ENCODE data around the gene PRKAR2A.
"Not testable (repeated sequence)": the region's sequence is repeated elsewhere in the genome, so short reads cannot be mapped to it uniquely, and the experiment has no call there.

PRKAR2A gene

GRCh38 chr3:48835650-48836366 is 11.9 kb downstream of the PRKAR2A start:
- peak; percentile 24 for DNase-seq

GRCh38 chr3:48832684-48833083 is 15.0 kb downstream of the PRKAR2A start:
- DNase-seq, result no peak

GRCh38 chr3:48830715-48831114 is 17.0 kb downstream of the PRKAR2A start:
- DNase-seq, result peak; percentile 17

- not testable (repeated sequence) for DNase-seq
These were observed 18.1 kb downstream of the PRKAR2A start for GRCh38 chr3:48829525-48829924.

- DNase-seq, result not testable (repeated sequence)
These were observed 19.8 kb downstream of the PRKAR2A start for GRCh38 chr3:48827874-48828273.

- peak; percentile 97 for DNase-seq
These were observed 21.2 kb downstream of the PRKAR2A start for GRCh38 chr3:48826451-48826850.

- DNase-seq, result peak; percentile 59
These were observed 26.9 kb downstream of the PRKAR2A start for GRCh38 chr3:48820612-48821324.

GRCh38 chr3:48819234-48820221 is 28.1 kb downstream of the PRKAR2A start:
- no peak for DNase-seq

GRCh38 chr3:48811524-48811923 is 36.1 kb downstream of the PRKAR2A start:
- DNase-seq, result no peak

GRCh38 chr3:48804930-48805329 is 42.7 kb downstream of the PRKAR2A start:
- DNase-seq, result no peak

- DNase-seq, result not testable (repeated sequence)
These were observed 46.8 kb downstream of the PRKAR2A start for GRCh38 chr3:48800831-48801230.

GRCh38 chr3:48798998-48799397 is 48.7 kb downstream of the PRKAR2A start:
- no peak for DNase-seq

- no peak for DNase-seq
These were observed 50.0 kb downstream of the PRKAR2A start for GRCh38 chr3:48797626-48798025.

- DNase-seq, result no peak
These were observed 51.5 kb downstream of the PRKAR2A start for GRCh38 chr3:48795997-48796732.

GRCh38 chr3:48793484-48793883 is 54.2 kb downstream of the PRKAR2A start:
- not testable (repeated sequence) for DNase-seq

- DNase-seq, result no peak
These were observed 58.0 kb downstream of the PRKAR2A start for GRCh38 chr3:48789665-48790064.

- no peak for DNase-seq
These were observed 59.0 kb downstream of the PRKAR2A start for GRCh38 chr3:48788544-48789162.

- DNase-seq, result peak; percentile 76
These were observed 63.1 kb downstream of the PRKAR2A start for GRCh38 chr3:48784426-48785120.

GRCh38 chr3:48783304-48783703 is 64.4 kb downstream of the PRKAR2A start:
- DNase-seq, result no peak

GRCh38 chr3:48782046-48782445 is 65.6 kb downstream of the PRKAR2A start:
- DNase-seq, result no peak

- not testable (repeated sequence) for DNase-seq
These were observed 69.1 kb downstream of the PRKAR2A start for GRCh38 chr3:48778565-48778964.
